Liver (tissue), 3 donors: ENCODE measurements around the gene SHROOM2.

Experiments
- RAD21 ChIP-seq, 2 donors: IDR thresholded peaks; 2 replicates each; pipeline ENCODE4 v1.6.1; 2016; ENCODE audit warnings: antibody characterized with exemption in 2 of 2, mild to moderate bottlenecking in 2 of 2
- SP1 ChIP-seq: IDR thresholded peaks from 2 replicates; pipeline ENCODE4 v1.6.1; 2018; ENCODE audit warnings: antibody characterized with exemption, mild to moderate bottlenecking
- TF ChIP-seq, protein P1 (sequence below): fragments of 150-350 bp; IDR thresholded peaks from 2 replicates; pipeline ENCODE4 v1.5.1; 2017; ENCODE audit warnings: improper control_type of control experiment, low read depth, low read length; ENCODE audit not compliant: missing input control
- TF ChIP-seq, protein P2 (sequence below): IDR thresholded peaks from 2 replicates; pipeline ENCODE4 v1.6.1; 2016; ENCODE audit warnings: antibody characterized with exemption
- TF ChIP-seq, protein P3 (sequence below): IDR thresholded peaks from 2 replicates; pipeline ENCODE4 v1.6.1; 2016; ENCODE audit warnings: antibody characterized with exemption, mild to moderate bottlenecking
- donor health status: healthy.
- donor health status: healthy.

DNA sequence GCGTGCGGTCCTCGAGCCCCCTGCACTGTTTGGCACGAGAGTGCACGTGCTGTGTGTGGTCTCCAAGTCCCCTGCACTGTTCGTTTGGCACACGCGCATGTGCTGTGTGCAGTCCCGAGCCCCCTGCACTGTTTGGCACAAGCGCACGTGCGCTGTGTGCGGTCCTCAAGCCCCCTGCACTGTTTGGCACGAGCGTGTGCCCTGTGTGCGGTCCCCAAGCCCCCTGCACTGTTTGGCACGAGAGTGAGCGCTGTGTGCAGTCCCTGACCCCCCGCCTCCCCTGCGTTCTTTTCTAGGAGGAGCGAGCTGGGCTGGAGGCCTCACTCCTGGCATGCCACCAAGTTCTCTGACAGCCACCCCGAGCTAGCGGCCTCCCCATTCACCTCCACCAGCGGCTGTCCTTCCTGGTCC lies 104.5 kb downstream of the SHROOM2 start:
- TF ChIP-seq, protein P1, sequence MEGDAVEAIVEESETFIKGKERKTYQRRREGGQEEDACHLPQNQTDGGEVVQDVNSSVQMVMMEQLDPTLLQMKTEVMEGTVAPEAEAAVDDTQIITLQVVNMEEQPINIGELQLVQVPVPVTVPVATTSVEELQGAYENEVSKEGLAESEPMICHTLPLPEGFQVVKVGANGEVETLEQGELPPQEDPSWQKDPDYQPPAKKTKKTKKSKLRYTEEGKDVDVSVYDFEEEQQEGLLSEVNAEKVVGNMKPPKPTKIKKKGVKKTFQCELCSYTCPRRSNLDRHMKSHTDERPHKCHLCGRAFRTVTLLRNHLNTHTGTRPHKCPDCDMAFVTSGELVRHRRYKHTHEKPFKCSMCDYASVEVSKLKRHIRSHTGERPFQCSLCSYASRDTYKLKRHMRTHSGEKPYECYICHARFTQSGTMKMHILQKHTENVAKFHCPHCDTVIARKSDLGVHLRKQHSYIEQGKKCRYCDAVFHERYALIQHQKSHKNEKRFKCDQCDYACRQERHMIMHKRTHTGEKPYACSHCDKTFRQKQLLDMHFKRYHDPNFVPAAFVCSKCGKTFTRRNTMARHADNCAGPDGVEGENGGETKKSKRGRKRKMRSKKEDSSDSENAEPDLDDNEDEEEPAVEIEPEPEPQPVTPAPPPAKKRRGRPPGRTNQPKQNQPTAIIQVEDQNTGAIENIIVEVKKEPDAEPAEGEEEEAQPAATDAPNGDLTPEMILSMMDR: no peak
- TF ChIP-seq, protein P2, sequence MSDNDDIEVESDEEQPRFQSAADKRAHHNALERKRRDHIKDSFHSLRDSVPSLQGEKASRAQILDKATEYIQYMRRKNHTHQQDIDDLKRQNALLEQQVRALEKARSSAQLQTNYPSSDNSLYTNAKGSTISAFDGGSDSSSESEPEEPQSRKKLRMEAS: no peak
- TF ChIP-seq, protein P3, sequence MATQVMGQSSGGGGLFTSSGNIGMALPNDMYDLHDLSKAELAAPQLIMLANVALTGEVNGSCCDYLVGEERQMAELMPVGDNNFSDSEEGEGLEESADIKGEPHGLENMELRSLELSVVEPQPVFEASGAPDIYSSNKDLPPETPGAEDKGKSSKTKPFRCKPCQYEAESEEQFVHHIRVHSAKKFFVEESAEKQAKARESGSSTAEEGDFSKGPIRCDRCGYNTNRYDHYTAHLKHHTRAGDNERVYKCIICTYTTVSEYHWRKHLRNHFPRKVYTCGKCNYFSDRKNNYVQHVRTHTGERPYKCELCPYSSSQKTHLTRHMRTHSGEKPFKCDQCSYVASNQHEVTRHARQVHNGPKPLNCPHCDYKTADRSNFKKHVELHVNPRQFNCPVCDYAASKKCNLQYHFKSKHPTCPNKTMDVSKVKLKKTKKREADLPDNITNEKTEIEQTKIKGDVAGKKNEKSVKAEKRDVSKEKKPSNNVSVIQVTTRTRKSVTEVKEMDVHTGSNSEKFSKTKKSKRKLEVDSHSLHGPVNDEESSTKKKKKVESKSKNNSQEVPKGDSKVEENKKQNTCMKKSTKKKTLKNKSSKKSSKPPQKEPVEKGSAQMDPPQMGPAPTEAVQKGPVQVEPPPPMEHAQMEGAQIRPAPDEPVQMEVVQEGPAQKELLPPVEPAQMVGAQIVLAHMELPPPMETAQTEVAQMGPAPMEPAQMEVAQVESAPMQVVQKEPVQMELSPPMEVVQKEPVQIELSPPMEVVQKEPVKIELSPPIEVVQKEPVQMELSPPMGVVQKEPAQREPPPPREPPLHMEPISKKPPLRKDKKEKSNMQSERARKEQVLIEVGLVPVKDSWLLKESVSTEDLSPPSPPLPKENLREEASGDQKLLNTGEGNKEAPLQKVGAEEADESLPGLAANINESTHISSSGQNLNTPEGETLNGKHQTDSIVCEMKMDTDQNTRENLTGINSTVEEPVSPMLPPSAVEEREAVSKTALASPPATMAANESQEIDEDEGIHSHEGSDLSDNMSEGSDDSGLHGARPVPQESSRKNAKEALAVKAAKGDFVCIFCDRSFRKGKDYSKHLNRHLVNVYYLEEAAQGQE: no peak
- no peak for TF ChIP-seq SP1
- TF ChIP-seq RAD21 (IDR thresholded peaks at IDR 0.05): no peak
